ENCODE data around the gene ADSL.

GRCh38 chr22:40436505-40437431, 90.5 kb downstream of the ADSL start:
- TF ChIP-seq CTCF (conservative IDR thresholded peaks at IDR 0.05) (peak; percentile 79), ZFX (IDR thresholded peaks at IDR 0.05) (no peak)

Data from C4-2B (cell line).